GM19328 (cell line): Measurements from ENCODE around the gene RAB36.
"Not testable (repeated sequence)": the region's sequence is repeated elsewhere in the genome, so short reads cannot be mapped to it uniquely, and the experiment has no call there.

Experiments used
- ATAC-seq: cut with Tn5 transposase; IDR thresholded peaks from one replicate; pipeline ENCODE4 v1.9.1; 2021; ENCODE audit warnings: mild to moderate bottlenecking, moderate library complexity; ENCODE audit not compliant: unreplicated experiment

Gene RAB36

GRCh38 chr22:23120415-23120899 lies 24.8 kb upstream of the RAB36 start:
- ATAC-seq, result no peak

- no peak for ATAC-seq
Observed at GRCh38 chr22:23121000-23121421, 24.3 kb upstream of the RAB36 start.

DNA sequence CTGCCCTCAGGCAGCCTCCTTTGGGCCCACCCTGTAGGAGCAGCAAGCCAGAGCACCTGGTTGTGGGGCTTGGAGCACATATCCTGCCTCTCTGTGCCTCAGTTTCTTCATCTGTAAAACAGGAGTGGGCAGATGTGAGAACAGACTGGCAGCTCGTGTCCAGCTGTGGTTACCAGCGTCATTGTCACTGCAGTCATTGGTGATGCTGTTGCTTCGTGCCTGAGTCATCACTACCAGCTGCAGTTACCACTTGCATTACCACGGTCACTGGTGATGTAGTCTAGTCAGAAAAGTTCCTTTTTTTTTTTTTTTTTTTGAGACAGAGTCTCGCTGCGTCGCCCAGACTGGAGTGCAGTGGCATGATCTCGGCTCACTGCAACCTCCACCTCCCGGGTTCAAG lies 23.9 kb upstream of the RAB36 start:
- ATAC-seq, result no peak

GRCh38 chr22:23122216-23122957 lies 22.9 kb upstream of the RAB36 start:
- no peak for ATAC-seq

DNA sequence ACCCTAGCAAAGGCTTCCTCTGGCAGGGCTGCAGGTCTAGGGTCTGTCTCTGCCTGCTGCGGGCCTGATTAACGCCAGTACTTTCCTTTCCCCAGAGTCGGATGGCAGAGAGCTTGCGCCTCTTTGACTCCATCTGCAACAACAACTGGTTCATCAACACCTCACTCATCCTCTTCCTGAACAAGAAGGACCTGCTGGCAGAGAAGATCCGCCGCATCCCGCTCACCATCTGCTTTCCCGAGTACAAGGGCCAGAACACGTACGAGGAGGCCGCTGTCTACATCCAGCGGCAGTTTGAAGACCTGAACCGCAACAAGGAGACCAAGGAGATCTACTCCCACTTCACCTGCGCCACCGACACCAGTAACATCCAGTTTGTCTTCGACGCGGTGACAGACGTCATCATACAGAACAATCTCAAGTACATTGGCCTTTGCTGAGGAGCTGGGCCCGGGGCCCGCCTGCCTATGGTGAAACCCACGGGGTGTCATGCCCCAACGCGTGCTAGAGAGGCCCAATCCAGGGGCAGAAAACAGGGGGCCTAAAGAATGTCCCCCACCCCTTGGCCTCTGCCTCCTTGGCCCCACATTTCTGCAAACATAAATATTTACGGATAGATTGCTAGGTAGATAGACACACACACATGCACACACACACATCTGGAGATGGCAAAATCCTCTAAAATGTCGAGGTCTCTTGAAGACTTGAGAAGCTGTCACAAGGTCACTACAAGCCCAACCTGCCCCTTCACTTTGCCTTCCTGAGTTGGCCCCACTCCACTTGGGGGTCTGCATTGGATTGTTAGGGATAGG lies 22.1 kb upstream of the RAB36 start:
- ATAC-seq, result no peak

DNA sequence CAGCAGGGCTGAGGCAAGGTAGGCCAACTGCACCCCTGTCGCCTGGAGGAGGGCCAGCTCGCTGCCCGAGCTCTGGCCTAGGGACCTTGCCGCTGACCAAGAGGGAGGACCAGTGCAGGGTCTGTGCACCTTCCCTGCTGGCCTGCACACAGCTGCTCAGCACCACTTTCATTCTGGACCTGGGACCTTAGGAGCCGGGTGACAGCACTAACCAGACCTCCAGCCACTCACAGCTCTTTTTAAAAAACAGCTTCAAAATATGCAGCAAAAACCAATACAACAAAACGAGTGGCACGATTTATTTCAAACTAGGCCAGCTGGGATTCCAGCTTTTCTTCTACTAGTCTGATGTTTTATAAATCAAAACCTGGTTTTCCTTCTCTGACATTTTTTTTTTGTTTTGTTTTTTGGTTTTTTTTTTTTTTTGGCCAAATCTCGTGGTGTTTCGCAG lies 21.4 kb upstream of the RAB36 start:
- ATAC-seq, result no peak

- no peak for ATAC-seq
Observed at GRCh38 chr22:23124611-23125511, 20.4 kb upstream of the RAB36 start.

DNA sequence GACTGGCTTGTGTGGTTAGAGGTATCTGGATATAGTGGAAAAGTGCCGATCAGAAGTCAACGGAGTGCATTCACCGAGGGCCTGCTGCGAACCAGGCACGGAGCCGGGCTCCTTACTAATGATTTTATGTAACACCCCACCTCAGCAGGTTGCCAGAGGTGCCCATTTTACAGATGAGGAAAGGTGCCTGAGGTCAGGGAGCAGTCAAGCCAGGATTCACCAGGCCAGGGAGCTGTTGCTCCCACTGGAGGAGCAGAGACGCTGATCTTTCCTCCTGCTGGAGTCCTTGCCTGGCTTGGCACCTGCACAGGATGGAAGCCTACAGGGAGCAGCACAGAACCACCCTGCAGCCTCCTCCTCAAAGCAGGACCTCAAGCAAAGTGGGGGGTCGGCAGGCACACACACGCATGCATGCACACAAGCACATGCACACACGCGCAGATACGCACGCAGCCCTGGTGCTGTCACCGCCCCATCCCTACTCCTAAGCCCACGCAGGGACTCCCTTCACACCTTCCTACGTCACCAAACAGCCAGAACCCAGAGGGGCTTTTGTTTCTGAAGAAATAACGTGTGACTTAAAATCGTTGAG lies 19.7 kb upstream of the RAB36 start:
- ATAC-seq, result no peak

DNA sequence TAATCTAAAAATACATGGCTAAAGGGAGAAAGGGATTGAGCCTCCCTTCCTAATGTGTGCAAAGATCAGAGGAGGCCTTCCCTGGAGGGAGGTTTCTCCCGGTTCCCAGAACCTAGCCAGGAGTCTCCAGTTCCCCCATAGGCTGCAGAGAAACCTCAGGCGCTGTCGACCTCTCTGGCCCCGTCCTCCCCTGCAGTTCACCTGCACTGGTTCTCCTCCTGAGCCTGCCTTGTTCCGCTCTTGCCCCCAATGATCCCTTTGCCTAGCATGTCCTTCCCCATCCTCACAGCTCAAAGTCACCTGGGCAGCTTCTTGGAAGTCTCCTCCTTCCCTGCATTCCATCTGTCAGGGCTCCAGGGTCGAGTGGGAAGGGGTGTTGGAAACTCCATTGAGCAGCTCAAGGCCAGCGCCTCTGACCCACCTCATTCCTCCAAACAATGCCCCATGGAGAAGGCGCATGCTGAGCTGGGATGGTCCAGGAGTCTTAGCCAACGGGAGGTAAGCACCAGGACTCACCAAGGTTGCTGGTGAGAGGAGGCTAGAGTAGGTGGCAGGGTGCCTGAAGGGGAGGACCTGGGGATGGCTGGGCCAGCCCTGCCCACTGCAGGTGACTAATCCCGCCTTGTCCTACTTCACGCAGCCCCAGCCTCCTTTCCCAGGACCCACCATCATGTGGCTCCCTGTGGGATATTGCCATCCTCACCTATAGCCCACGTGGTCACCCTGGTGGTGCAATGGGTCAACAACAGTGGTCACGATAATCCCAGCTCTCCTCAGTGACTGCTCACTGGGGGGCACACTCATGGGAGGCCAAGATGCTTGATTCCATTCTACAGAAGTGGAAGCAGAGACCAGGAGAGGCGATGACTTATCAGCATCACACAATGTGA lies 18.9 kb upstream of the RAB36 start:
- no peak for ATAC-seq

DNA sequence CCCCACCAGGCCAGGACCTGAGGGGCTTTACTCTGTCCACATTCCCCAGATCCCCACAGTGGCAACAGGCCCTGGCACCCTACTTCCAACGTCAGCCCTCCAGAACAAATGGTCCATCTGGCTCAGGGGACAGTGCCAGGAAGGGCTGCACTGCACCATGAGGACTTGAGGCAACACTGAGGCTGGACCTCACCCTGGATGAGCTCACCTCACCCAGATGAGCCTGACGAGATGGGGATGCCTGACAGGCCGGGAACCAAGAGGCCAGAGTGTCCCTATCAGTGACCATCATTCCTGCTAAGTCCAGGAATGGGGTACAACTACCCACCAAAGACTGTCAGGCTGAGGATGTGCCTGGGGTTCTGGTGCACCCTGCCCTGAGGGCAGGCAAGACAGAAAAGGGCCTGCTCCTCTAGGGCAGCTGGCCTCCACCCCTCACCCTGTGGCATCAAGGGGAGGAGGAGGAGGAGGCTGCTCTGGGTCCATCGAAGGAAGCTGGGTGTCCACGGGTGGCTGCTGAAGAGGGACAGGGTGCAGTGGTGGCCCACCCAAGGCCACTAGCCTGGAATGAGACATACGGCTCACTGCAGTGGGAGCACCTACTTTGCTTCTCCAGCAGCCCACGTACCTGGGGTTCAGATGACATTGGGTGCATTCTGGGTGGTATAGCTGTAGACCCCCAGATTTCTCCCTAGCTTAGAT lies 18.1 kb upstream of the RAB36 start:
- no peak for ATAC-seq

DNA sequence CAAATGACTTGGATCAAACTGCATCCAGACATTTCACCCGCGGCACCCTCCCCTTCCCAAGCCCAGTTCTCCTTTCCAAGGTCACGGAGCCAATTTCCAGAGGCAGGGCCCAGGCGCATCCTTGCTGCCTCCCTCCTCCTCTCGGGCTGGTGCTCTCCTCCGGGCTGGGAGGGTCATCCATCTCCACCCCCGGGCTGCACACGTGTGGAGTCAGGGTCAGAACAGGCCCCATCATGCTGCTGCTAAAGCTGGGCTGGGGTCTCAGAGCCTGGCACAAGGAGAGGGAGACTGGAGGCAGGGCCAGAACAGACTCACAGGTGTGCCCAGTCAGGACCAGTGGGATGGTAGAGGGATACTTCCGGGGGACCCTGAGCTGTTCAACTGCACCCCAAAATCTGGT lies 17.5 kb upstream of the RAB36 start:
- no peak for ATAC-seq

- ATAC-seq, result no peak
Observed at GRCh38 chr22:23128269-23129108, 16.8 kb upstream of the RAB36 start.

- ATAC-seq, result no peak
Observed at GRCh38 chr22:23129149-23129548, 16.1 kb upstream of the RAB36 start.

- ATAC-seq, result no peak
Observed at GRCh38 chr22:23130697-23131096, 14.6 kb upstream of the RAB36 start.

DNA sequence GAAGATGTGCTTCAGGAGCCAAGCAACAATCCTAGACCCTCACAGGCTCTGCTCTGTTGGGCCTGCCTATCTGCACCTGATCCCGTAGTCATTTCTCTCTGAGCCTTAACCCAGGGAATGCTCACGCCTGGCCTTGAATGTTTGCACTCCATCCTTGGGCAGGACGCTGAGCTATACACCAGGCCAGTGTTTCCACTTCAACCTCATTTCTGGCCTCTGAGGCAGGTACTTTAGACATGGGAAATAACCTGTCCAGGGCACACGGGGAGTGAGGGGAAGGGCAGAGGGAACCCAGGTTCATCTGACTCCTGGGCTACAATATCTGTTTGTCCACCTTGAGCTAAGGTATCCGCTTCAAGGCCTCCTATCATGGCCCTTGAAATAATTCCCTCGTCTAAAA lies 13.3 kb upstream of the RAB36 start:
- ATAC-seq, result no peak

DNA sequence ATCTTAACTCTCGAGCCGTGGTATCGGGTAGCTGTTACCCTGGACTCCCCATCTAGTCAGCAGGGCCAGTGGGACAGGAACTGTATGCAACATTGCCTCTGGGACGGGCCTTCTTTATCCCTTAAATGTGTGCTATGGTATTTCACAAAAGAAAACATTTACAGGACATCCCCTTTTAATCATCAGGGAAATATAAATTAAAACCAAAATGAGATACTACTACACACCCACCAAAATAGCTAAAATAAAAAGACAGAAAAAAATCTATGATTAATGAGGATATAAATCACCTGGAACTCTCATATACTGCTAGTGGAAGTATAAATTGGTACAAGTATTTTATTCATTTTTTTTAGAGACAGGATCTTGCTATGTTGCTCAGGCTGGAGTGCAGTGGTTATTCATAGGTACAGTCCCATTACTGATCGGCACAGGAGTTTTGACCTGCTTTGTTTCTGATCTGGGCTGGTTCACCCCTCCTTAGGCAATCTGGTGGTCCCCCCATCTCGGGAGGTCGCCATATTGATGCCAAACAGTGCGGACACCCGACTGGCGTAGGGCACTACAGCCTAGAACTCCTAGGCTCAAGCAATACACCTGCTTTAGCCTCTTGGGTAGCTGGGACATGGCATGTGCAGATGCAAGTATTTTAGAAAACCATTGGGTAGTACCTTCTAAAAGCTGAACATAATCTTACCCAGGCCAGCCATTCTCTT lies 12.7 kb upstream of the RAB36 start:
- no peak for ATAC-seq

DNA sequence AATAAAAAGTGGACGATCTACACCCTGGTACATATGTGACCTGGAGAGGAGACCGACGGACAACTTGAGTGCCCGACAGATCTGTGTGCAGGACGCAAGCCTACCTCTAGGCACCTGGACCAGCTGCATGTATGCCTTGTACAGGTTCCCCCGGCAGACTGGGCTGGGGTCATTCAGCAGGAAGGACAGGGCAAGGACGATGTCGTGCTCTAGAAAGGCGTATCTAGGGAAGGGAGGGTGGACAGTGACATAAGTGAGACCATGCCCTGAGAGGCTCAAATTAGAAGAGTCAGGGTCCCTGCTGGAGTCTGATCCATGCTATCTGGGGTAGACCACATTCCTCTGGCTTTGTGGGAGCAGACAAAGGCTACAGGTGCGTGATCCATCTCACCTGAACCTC lies 11.4 kb upstream of the RAB36 start:
- ATAC-seq, result no peak

GRCh38 chr22:23136991-23137390 lies 8.3 kb upstream of the RAB36 start:
- ATAC-seq, result not testable (repeated sequence)
